NT2/D1 (cell line): Measurements from ENCODE around the gene GAB1.

ENCODE experiments used
- SUZ12 ChIP-seq: IDR thresholded peaks from 2 replicates; pipeline ENCODE4 v1.6.1; 2011; ENCODE audit not compliant: insufficient read length, insufficient read depth; ENCODE audit errors: extremely low read depth
- ZNF274 ChIP-seq: IDR thresholded peaks from 2 replicates; pipeline ENCODE4 v1.6.1; 2011; ENCODE audit warnings: mild to moderate bottlenecking, low read depth, low read length

- TF ChIP-seq SUZ12 (no peak), ZNF274 (no peak)
Measured at GRCh38 chr4:143417679-143418403, 81.2 kb downstream of the GAB1 start.
